Transverse colon (tissue), 4 donors: Measurements from ENCODE around the gene BMP2K. TPM values are rescaled to one million over a fixed set of nuclear protein-coding genes. Genes with fewer than 3 reads are reported as not detected.

Experiments
- DNase-seq: peaks from one replicate; pipeline ENCODE4 v3.0.0-alpha.2; 2019
- H3K27ac ChIP-seq, 4 donors: fragments of 200-600 bp; sonication (generic); 2 replicates each; pipeline ENCODE4 v1.5.1; 2016 to 2018; ENCODE audit warnings: inconsistent platforms in 4 of 4
- H3K27me3 ChIP-seq: fragments of 200-600 bp; sonication (generic); 2 replicates; pipeline ENCODE4 v1.5.1; 2017; ENCODE audit warnings: inconsistent platforms
- H3K36me3 ChIP-seq, 4 donors: fragments of 200-600 bp; sonication (generic); 2 replicates each; pipeline ENCODE4 v1.5.1; 2017 to 2019; ENCODE audit warnings: inconsistent platforms in 4 of 4
- H3K4me1 ChIP-seq, 4 donors: fragments of 200-600 bp; sonication (generic); 2 replicates each; pipeline ENCODE4 v1.5.1; 2017 to 2020; ENCODE audit warnings: inconsistent platforms in 4 of 4
- H3K4me3 ChIP-seq, 4 donors: fragments of 200-600 bp; sonication (generic); 1 replicate in 1 of 4; 2 replicates in 3 of 4; pipeline versions ENCODE4 v1.5.1 to v1.6.1; 2017 to 2019; ENCODE audit warnings: inconsistent platforms in 4 of 4
- H3K9me3 ChIP-seq, 2 donors: fragments of 200-600 bp; sonication (generic); 2 replicates each; pipeline ENCODE4 v1.5.1; 2017 to 2019; ENCODE audit warnings: inconsistent platforms in 2 of 2
- EP300 ChIP-seq: sonication (generic); formaldehyde crosslinking; IDR thresholded peaks from one replicate; pipeline ENCODE4 v1.6.1; 2017; ENCODE audit warnings: antibody characterized with exemption, low read depth
- POLR2A ChIP-seq: fragments of 450-650 bp; IDR thresholded peaks from one replicate; pipeline ENCODE4 v1.6.1; 2016; ENCODE audit warnings: antibody characterized with exemption, mild to moderate bottlenecking, moderate library complexity
- POLR2AphosphoS5 ChIP-seq, 3 donors: sonication (generic); formaldehyde crosslinking; IDR thresholded peaks; one replicate each; pipeline ENCODE4 v1.6.1; 2016; ENCODE audit warnings: antibody characterized with exemption in 3 of 3
- WGBS, 2 donors: methylation state at CpG; one replicate each; pipeline ENCODE4 v1.1.5; 2018; ENCODE audit warnings: low coverage in 1 of 2; 5-methylcytosine and 5-hydroxymethylcytosine counted together
- in situ Hi-C, 4 donors: fragments of 200-750 bp; cut with MboI; loops; one replicate each; pipeline versions ENCODE4 v1.15.0 to v1.15.1; 2017; ENCODE audit warnings: low sequenced_read_pairs in 3 of 4, low pct_ligation_motif_present in 1 of 4, low pct_unique_long_range_greater_than_20kb in 1 of 4
- intact Hi-C: fragments of 100-400 bp; cut with DNase I; formaldehyde crosslinking; loops from one replicate; pipeline ENCODE4 v1.15.1; 2023; ENCODE audit warnings: low total_unique reads
- total RNA-seq, 4 donors: library from RNA; depleted of rRNA; stranded (reverse); fragments of >200 nt; gene quantifications; one replicate each; pipeline ENCODE4 v1.1.0, GENCODE V29; 2016
- TF ChIP-seq, protein P1 (sequence below), 5 experiments: fragments of 200-600 bp in 3 of 5; fragments of 450-650 bp in 2 of 5; sonication (generic) in 3 of 5; IDR thresholded peaks; 1 replicate in 2 of 5; 2 replicates in 3 of 5; pipeline ENCODE4 v1.5.1; 2016 to 2017; ENCODE audit warnings: antibody characterized with exemption in 5 of 5, inconsistent platforms in 3 of 5, mild to moderate bottlenecking in 2 of 5, moderate library complexity in 1 of 5

BMP2K gene
- total RNA-seq, 4 donors from 2014 or later: 12.3 to 147 (median 71.2) TPM

- no peaks in the 10 kb centered on the region for H3K27me3 ChIP-seq
- no peaks in the 10 kb centered on the region for H3K9me3 ChIP-seq
- in situ Hi-C loops: no loop called here
- TF ChIP-seq POLR2AphosphoS5 (IDR thresholded peaks at IDR 0.05) (no peak), POLR2A (no peak), EP300 (no peak)
- TF ChIP-seq, protein P1, sequence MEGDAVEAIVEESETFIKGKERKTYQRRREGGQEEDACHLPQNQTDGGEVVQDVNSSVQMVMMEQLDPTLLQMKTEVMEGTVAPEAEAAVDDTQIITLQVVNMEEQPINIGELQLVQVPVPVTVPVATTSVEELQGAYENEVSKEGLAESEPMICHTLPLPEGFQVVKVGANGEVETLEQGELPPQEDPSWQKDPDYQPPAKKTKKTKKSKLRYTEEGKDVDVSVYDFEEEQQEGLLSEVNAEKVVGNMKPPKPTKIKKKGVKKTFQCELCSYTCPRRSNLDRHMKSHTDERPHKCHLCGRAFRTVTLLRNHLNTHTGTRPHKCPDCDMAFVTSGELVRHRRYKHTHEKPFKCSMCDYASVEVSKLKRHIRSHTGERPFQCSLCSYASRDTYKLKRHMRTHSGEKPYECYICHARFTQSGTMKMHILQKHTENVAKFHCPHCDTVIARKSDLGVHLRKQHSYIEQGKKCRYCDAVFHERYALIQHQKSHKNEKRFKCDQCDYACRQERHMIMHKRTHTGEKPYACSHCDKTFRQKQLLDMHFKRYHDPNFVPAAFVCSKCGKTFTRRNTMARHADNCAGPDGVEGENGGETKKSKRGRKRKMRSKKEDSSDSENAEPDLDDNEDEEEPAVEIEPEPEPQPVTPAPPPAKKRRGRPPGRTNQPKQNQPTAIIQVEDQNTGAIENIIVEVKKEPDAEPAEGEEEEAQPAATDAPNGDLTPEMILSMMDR (IDR thresholded peaks at IDR 0.05): no peak
- H3K36me3 ChIP-seq: peaks cover 0 to 10% (median 0%) of the 10 kb centered on the region in 4 donors
- DNase-seq: no peak
- H3K4me3 ChIP-seq: no peak overlapping the region
- WGBS, 2 donors: 96% methylated on average over 9 of the region's 9 CpGs; no CpG with 5 or more reads in 1 of the 2 donors
- intact Hi-C loops: no loop called here
- no peak overlapping the region for H3K27ac ChIP-seq
- H3K4me1 ChIP-seq: peaks cover 0 to 13% (median 0%) of the 10 kb centered on the region in 4 donors
Observed at GRCh38 chr4:78928835-78929234, 152.7 kb downstream of the BMP2K start.

DNA sequence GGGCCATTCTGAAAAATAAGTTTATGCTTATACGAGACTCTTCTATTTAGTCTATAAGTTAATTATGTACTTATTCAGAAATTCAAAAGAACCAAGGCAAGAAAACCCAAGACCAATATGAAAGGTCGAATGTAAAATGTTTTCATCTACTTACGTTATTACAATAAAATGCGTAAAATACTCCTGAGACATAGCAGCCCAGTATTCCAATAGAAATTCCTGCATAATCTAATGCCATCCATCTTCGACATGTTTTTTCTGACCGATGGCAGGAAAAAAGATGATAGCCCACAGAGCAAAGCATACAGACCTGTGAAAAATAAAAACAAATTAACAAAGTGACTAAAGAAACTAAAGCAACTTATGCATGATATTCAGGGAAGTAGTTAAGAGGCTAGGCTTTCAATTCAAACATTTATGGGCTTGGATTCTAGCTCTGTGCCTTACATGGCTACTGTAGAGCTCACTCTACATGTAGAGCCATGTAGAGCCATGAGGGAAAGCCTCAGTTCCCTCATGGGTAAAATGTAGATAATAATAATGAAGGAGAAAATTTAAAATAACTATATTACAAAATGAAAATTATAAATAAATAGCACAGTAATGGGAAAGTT is 154.0 kb downstream of the BMP2K start:
- intact Hi-C loops: no loop called here
- Histone ChIP-seq H3K36me3 (peaks cover 0 to 10% (median 0%) of the 10 kb centered on the region in 4 donors), H3K27me3 (no peaks in the 10 kb centered on the region), H3K27ac (no peak overlapping the region), H3K4me1 (peaks cover 0 to 6% (median 0%) of the 10 kb centered on the region in 4 donors), H3K9me3 (no peaks in the 10 kb centered on the region), H3K4me3 (no peak overlapping the region)
- in situ Hi-C loops: no loop called here
- no peak for DNase-seq
- 95 to 97% methylated on average over 6 of the region's 6 CpGs for WGBS, 2 donors
- TF ChIP-seq POLR2A: no peak
- no peak for TF ChIP-seq POLR2AphosphoS5 (IDR thresholded peaks at IDR 0.05)
- TF ChIP-seq EP300: no peak
- TF ChIP-seq, protein P1 (IDR thresholded peaks at IDR 0.05): no peak

- in situ Hi-C loops: no loop called here
- Histone ChIP-seq H3K27me3 (no peaks in the 10 kb centered on the region), H3K27ac (no peak overlapping the region), H3K36me3 (no peaks in the 10 kb centered on the region), H3K4me3 (no peak overlapping the region), H3K4me1 (peaks cover 6 to 17% (median 9%) of the 10 kb centered on the region in 4 donors), H3K9me3 (no peaks in the 10 kb centered on the region)
- intact Hi-C loops: no loop called here
- TF ChIP-seq POLR2AphosphoS5 (IDR thresholded peaks at IDR 0.05): no peak
- no peak for TF ChIP-seq POLR2A
- TF ChIP-seq, protein P1 (IDR thresholded peaks at IDR 0.05): no peak
- no peak for TF ChIP-seq EP300
- WGBS, 2 donors: 79 to 83% methylated on average over 2 to 4 of the region's 4 CpGs
- no peak for DNase-seq
Observed at GRCh38 chr4:78936989-78937388, 160.8 kb downstream of the BMP2K start.

- H3K27ac ChIP-seq: no peak overlapping the region
- intact Hi-C loops (no loop called here), in situ Hi-C loops (no loop called here)
- peaks cover 6 to 17% (median 9%) of the 10 kb centered on the region in 4 donors for H3K4me1 ChIP-seq
- H3K27me3 ChIP-seq: no peaks in the 10 kb centered on the region
- 91 to 96% methylated on average over 4 of the region's 4 CpGs for WGBS, 2 donors
- TF ChIP-seq EP300: no peak
- TF ChIP-seq, protein P1 (IDR thresholded peaks at IDR 0.05): no peak
- TF ChIP-seq POLR2AphosphoS5 (IDR thresholded peaks at IDR 0.05): no peak
- no peak for TF ChIP-seq POLR2A
- H3K36me3 ChIP-seq: no peaks in the 10 kb centered on the region
- no peak overlapping the region for H3K4me3 ChIP-seq
- DNase-seq: no peak
- H3K9me3 ChIP-seq: no peaks in the 10 kb centered on the region
Observed at GRCh38 chr4:78937837-78938236, 161.7 kb downstream of the BMP2K start.
